MM.1S (cell line): Measurements from ENCODE around the gene NTRK3.

Experiments used
- DNase-seq: peaks from one replicate; pipeline ENCODE4 v3.0.0-alpha.2; 2015
- H2AFZ ChIP-seq: fragments of 300-600 bp; sonication (generic); 2 replicates; pipeline ENCODE4 v1.6.0; 2016; ENCODE audit warnings: antibody characterized with exemption, low read length
- H3F3A ChIP-seq: fragments of 300-600 bp; sonication (generic); 2 replicates; pipeline ENCODE4 v1.6.1; 2016; ENCODE audit warnings: mild to moderate bottlenecking, antibody characterized with exemption, low read length, moderate library complexity, mixed read lengths; ENCODE audit not compliant: insufficient read depth
- H3K27ac ChIP-seq: fragments of 300-600 bp; sonication (generic); 2 replicates; pipeline ENCODE4 v1.5.1; 2016; ENCODE audit warnings: mild to moderate bottlenecking, low read length
- H3K27me3 ChIP-seq: fragments of 300-600 bp; sonication (generic); replicated peaks from 2 replicates; pipeline ENCODE4 v1.6.0; 2016; ENCODE audit warnings: low read length; ENCODE audit not compliant: insufficient read depth
- H3K36me3 ChIP-seq: fragments of 300-600 bp; sonication (generic); replicated peaks from 2 replicates; pipeline ENCODE4 v1.6.1; 2016; ENCODE audit warnings: mild to moderate bottlenecking, low read length, mixed read lengths; ENCODE audit not compliant: insufficient read depth
- H3K4me1 ChIP-seq: fragments of 300-600 bp; sonication (generic); 2 replicates; pipeline ENCODE4 v1.6.1; 2016; ENCODE audit warnings: low read length, mixed read lengths
- H3K4me2 ChIP-seq: fragments of 300-600 bp; sonication (generic); 2 replicates; pipeline ENCODE4 v1.6.0; 2016; ENCODE audit warnings: low read depth, low read length
- H3K4me3 ChIP-seq: fragments of 300-600 bp; sonication (generic); 2 replicates; pipeline ENCODE4 v1.5.1; 2016; ENCODE audit warnings: low read length, mixed read lengths
- H3K79me2 ChIP-seq: fragments of 300-600 bp; sonication (generic); 2 replicates; pipeline ENCODE4 v1.6.1; 2016; ENCODE audit warnings: mixed run types, low read length, mixed read lengths
- H3K9ac ChIP-seq: fragments of 300-600 bp; sonication (generic); 2 replicates; pipeline ENCODE4 v1.6.1; 2016; ENCODE audit warnings: low read length, mixed read lengths
- H3K9me2 ChIP-seq: fragments of 300-600 bp; sonication (generic); replicated peaks from 2 replicates; pipeline ENCODE4 v1.6.1; 2016; ENCODE audit warnings: mild to moderate bottlenecking, low read length, mixed read lengths; ENCODE audit not compliant: insufficient read depth
- H3K9me3 ChIP-seq: fragments of 300-600 bp; sonication (generic); replicated peaks from 2 replicates; pipeline ENCODE4 v1.6.1; 2016; ENCODE audit warnings: mild to moderate bottlenecking, low read length, mixed read lengths; ENCODE audit not compliant: insufficient read depth
- H4K20me1 ChIP-seq: fragments of 300-600 bp; sonication (generic); 2 replicates; pipeline ENCODE4 v1.6.1; 2016; ENCODE audit warnings: mild to moderate bottlenecking, low read length, moderate library complexity, mixed read lengths; ENCODE audit not compliant: insufficient read depth
- EZH2 ChIP-seq: fragments of 300-600 bp; sonication (generic); optimal IDR thresholded peaks from 2 replicates; pipeline ENCODE3; 2017; ENCODE audit warnings: low read depth, mild to moderate bottlenecking, antibody characterized with exemption, low read length, mixed read lengths
- EZH2phosphoT487 ChIP-seq: fragments of 300-600 bp; sonication (generic); IDR thresholded peaks from 2 replicates; pipeline ENCODE4 v1.6.1; 2018; ENCODE audit warnings: antibody characterized with exemption, low read length
- TF ChIP-seq, protein P1 (sequence below): fragments of 300-600 bp; sonication (generic); IDR thresholded peaks from 2 replicates; pipeline ENCODE4 v1.5.1; 2016; ENCODE audit warnings: antibody characterized with exemption, low read length, mixed read lengths

Gene NTRK3

GRCh38 chr15:88120026-88120425 is 136.5 kb downstream of the NTRK3 start:
- no peak overlapping the region for H3K4me3 ChIP-seq
- no peak for DNase-seq
- no peaks in the 10 kb centered on the region for H4K20me1 ChIP-seq
- H3K27me3 ChIP-seq, result no peaks in the 10 kb centered on the region
- no peaks in the 10 kb centered on the region for H3K4me1 ChIP-seq
- no peaks in the 10 kb centered on the region for H3K79me2 ChIP-seq
- no peaks in the 10 kb centered on the region for H3K9me3 ChIP-seq
- no peak overlapping the region for H3K9ac ChIP-seq
- no peaks in the 10 kb centered on the region for H3K9me2 ChIP-seq
- no peak overlapping the region for H3K27ac ChIP-seq
- TF ChIP-seq EZH2 (no peak), EZH2phosphoT487 (no peak)
- TF ChIP-seq, protein P1, sequence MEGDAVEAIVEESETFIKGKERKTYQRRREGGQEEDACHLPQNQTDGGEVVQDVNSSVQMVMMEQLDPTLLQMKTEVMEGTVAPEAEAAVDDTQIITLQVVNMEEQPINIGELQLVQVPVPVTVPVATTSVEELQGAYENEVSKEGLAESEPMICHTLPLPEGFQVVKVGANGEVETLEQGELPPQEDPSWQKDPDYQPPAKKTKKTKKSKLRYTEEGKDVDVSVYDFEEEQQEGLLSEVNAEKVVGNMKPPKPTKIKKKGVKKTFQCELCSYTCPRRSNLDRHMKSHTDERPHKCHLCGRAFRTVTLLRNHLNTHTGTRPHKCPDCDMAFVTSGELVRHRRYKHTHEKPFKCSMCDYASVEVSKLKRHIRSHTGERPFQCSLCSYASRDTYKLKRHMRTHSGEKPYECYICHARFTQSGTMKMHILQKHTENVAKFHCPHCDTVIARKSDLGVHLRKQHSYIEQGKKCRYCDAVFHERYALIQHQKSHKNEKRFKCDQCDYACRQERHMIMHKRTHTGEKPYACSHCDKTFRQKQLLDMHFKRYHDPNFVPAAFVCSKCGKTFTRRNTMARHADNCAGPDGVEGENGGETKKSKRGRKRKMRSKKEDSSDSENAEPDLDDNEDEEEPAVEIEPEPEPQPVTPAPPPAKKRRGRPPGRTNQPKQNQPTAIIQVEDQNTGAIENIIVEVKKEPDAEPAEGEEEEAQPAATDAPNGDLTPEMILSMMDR, result no peak
- no peaks in the 10 kb centered on the region for H3F3A ChIP-seq
- H3K36me3 ChIP-seq, result no peaks in the 10 kb centered on the region
- H3K4me2 ChIP-seq, result no peak overlapping the region
- H2AFZ ChIP-seq, result no peak overlapping the region

DNA sequence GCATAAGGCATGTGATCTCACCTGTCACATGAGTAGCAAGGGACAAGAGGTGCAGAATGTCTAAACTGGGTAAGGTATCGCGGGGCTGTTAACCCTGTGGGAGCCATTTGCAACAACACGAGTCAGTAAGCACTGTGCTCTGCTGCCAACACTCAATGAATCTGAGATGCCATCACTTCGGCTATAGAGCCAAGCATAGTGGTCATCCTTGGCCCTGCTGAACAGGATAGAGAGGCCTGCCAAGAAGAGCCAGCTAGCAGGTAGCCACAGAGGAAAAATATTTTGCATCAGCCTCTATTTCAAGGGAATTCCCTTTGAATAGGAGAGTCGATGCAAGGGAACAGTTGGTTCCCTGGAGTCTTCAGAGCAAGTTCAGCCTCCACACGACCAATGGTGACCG is 137.8 kb downstream of the NTRK3 start:
- Histone ChIP-seq H3K4me3 (no peak overlapping the region), H2AFZ (no peak overlapping the region), H3K9ac (no peak overlapping the region), H3K27ac (no peak overlapping the region), H3K9me3 (no peaks in the 10 kb centered on the region), H3K4me1 (no peaks in the 10 kb centered on the region), H3F3A (no peaks in the 10 kb centered on the region), H3K79me2 (no peaks in the 10 kb centered on the region), H3K9me2 (no peaks in the 10 kb centered on the region), H3K27me3 (no peaks in the 10 kb centered on the region), H3K4me2 (no peak overlapping the region), H3K36me3 (no peaks in the 10 kb centered on the region), H4K20me1 (no peaks in the 10 kb centered on the region)
- TF ChIP-seq, protein P1, result no peak
- TF ChIP-seq EZH2 (no peak), EZH2phosphoT487 (no peak)
- DNase-seq, result no peak

DNA sequence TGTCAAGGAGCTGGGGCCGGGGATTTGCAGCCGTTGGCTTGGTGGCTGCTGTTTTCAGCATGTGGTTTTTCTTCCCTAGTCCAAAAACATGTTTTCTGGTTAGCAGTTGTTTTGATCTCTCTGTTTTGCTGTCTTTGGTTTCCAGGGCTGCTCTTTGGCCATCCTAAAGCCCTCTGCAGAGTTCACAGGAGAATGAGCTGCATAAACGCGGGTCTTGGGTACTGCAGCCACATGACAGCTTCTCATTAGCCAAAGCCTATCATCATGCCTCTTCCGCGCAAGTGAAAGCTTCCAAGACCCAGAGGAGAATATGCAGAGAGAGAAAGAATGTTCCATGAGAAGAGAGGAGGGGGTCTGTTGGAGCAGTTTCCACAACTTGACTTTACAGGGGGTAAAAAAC is 138.5 kb downstream of the NTRK3 start:
- Histone ChIP-seq H3K9me3 (no peaks in the 10 kb centered on the region), H3K79me2 (no peaks in the 10 kb centered on the region), H3F3A (no peaks in the 10 kb centered on the region), H3K4me2 (no peak overlapping the region), H4K20me1 (no peaks in the 10 kb centered on the region), H3K4me3 (no peak overlapping the region), H3K4me1 (no peaks in the 10 kb centered on the region), H3K27ac (no peak overlapping the region), H2AFZ (no peak overlapping the region), H3K27me3 (no peaks in the 10 kb centered on the region), H3K9ac (no peak overlapping the region), H3K9me2 (no peaks in the 10 kb centered on the region), H3K36me3 (no peaks in the 10 kb centered on the region)
- TF ChIP-seq EZH2phosphoT487, result no peak
- TF ChIP-seq, protein P1, result no peak
- TF ChIP-seq EZH2, result no peak
- no peak for DNase-seq
